ENCODE data around the gene DNAH1. TPM values are rescaled to one million over a fixed set of nuclear protein-coding genes. Genes with fewer than 3 reads are reported as not detected.

DNAH1 gene
- total RNA-seq, 2 experiments from 2014 or later: 9.4 TPM

GRCh38 chr3:52291508-52292181 is 24.5 kb upstream of the DNAH1 start:
- H3K4me3 Mint-ChIP-seq: no peak overlapping the region
- no peaks in the 10 kb centered on the region for H3K9me3 Mint-ChIP-seq
- peaks cover 24% of the 10 kb centered on the region for H3K4me1 Mint-ChIP-seq (ENCODE audit: low read depth)
- H3K27ac Mint-ChIP-seq: no peak overlapping the region
- intact Hi-C loops (cut with micrococcal nuclease): loop anchor here (1.0 kb wide), 1 partner anchor 48 kb away; no protein-coding TSS in a partner anchor
- H3K36me3 Mint-ChIP-seq (ENCODE audit: low read depth): peaks cover 9% of the 10 kb centered on the region
- CTCF ChIA-PET: interaction anchor here (0.7 to 4.9 kb wide), 6 partner anchors 10 to 62 kb away, joined by 3 to 62 read pairs (median 3); no protein-coding TSS in a partner anchor
- DNase-seq: peak; percentile 51
- no peaks in the 10 kb centered on the region for H3K27me3 Mint-ChIP-seq (ENCODE audit: low read depth)

DNA sequence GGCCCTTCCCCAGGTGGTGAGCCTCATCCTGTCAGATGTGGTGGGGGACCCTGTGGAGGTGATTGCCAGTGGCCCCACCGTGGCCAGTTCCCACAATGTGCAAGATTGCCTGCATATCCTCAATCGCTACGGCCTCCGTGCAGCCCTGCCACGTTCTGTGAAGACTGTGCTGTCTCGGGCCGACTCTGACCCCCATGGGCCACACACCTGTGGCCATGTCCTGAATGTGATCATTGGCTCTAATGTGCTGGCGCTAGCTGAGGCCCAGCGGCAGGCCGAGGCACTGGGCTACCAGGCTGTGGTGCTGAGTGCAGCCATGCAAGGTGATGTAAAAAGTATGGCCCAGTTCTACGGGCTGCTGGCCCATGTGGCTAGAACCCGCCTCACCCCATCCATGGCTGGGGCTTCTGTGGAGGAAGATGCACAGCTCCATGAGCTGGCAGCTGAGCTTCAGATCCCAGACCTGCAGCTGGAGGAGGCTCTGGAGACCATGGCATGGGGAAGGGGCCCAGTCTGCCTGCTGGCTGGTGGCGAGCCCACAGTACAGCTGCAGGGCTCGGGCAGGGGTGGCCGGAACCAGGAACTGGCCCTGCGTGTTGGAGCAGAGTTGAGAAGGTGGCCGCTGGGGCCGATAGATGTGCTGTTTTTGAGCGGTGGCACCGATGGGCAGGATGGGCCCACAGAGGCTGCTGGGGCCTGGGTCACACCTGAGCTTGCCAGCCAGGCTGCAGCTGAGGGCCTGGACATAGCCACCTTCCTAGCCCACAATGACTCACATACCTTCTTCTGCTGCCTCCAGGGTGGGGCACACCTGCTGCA is 23.7 kb upstream of the DNAH1 start:
- Mint-ChIP-seq H3K9me3 (no peaks in the 10 kb centered on the region), H3K27ac (no peak overlapping the region), H3K4me1 (ENCODE audit: low read depth) (peaks cover 19% of the 10 kb centered on the region), H3K27me3 (ENCODE audit: low read depth) (no peaks in the 10 kb centered on the region), H3K36me3 (ENCODE audit: low read depth) (peaks cover 5% of the 10 kb centered on the region), H3K4me3 (no peak overlapping the region)
- CTCF ChIA-PET: interaction anchor here (1.0 to 4.9 kb wide), 3 partner anchors 11 to 60 kb away, joined by 3 to 62 read pairs (median 4); no protein-coding TSS in a partner anchor
- no peak for DNase-seq
- intact Hi-C loops (cut with micrococcal nuclease): no loop called here

- peaks cover 5% of the 10 kb centered on the region for H3K36me3 Mint-ChIP-seq (ENCODE audit: low read depth)
- no peak overlapping the region for H3K27ac Mint-ChIP-seq
- H3K27me3 Mint-ChIP-seq (ENCODE audit: low read depth): no peaks in the 10 kb centered on the region
- intact Hi-C loops (cut with micrococcal nuclease): no loop called here
- no peaks in the 10 kb centered on the region for H3K9me3 Mint-ChIP-seq
- H3K4me1 Mint-ChIP-seq (ENCODE audit: low read depth): peaks cover 16% of the 10 kb centered on the region
- CTCF ChIA-PET: interaction anchor here (1.9 kb wide), 1 partner anchor 45 kb away, joined by 8 read pairs; no protein-coding TSS in a partner anchor
- DNase-seq: no peak
- H3K4me3 Mint-ChIP-seq: no peak overlapping the region
These were observed 22.4 kb upstream of the DNAH1 start for GRCh38 chr3:52293491-52294319.

DNA sequence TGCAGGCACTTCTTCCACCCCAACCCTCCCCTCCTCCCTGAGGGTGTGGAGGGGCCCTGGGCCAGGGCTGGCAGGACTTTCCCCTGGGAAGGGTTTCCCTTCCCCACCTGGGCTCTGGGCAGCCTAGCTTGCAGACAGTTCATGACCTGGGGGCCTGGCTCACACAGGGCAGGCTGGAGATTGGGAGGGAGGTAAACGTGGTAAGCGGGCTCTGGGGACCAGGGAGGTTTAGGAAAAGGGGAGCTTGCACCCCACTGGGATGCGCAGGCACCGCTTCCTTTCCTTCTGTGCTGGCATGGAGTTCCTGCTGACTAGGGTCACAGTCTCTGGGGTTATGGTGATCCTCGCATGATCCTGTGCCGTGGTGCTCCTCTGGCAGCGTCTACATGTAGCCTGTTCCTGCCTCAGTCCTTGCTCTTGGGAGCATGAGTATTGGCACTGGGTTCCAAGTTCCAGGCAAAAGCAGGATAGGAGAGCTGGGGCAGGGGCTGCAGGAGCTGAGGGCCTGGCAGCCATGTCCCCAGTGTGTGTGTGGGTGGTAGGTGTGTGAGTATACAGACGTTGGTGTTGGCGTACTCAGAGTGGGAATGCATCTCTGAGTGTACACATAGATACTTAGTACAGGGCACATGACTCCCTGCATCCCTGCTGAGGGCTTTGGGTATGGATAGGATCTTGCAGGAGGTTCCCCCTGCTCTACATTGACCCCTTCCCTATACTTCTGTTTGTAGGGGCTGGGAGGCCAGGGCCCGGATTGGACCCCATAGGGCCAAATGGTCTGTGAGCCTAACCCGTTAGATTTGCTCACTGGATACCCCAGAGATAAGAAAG is 21.6 kb upstream of the DNAH1 start:
- H3K9me3 Mint-ChIP-seq: no peaks in the 10 kb centered on the region
- no peak overlapping the region for H3K27ac Mint-ChIP-seq
- intact Hi-C loops (cut with micrococcal nuclease): no loop called here
- H3K27me3 Mint-ChIP-seq (ENCODE audit: low read depth): no peaks in the 10 kb centered on the region
- peaks cover 13% of the 10 kb centered on the region for H3K4me1 Mint-ChIP-seq (ENCODE audit: low read depth)
- no peak for DNase-seq
- peaks cover 5% of the 10 kb centered on the region for H3K36me3 Mint-ChIP-seq (ENCODE audit: low read depth)
- no peak overlapping the region for H3K4me3 Mint-ChIP-seq
- CTCF ChIA-PET: interaction anchor here (1.4 to 1.9 kb wide), 2 partner anchors 13 to 44 kb away, joined by 3 to 8 read pairs; no protein-coding TSS in a partner anchor

DNA sequence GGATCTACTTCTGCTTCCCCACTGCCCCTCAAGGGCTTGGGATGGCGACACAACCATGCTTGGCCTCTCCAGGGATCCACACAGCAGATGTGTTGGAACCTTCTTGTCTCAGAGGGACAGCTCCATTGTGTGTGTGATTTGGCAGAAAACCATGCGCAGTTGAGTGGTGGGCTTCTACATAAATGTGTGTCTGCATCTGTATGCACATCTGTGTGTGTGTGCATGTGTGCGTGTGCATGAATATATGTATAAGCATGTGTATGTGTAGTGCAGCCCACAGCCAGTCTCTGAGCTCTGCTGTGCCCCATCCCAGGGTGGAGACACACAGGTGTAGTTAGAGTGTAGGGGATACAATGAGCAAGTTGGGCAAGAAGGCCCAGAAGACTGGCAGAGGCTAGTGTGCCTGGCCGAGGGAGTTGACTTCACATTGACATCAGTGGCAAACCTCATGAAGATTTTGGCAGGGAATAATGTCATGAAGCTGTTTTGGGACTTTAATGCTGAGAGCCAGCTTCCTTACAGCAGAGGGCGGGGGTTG is 20.4 kb upstream of the DNAH1 start:
- no peak for DNase-seq
- Mint-ChIP-seq H3K4me3 (no peak overlapping the region), H3K4me1 (ENCODE audit: low read depth) (peaks cover 15% of the 10 kb centered on the region), H3K9me3 (no peaks in the 10 kb centered on the region), H3K27me3 (ENCODE audit: low read depth) (no peaks in the 10 kb centered on the region), H3K36me3 (ENCODE audit: low read depth) (peaks cover 5% of the 10 kb centered on the region), H3K27ac (no peak overlapping the region)
- CTCF ChIA-PET: interaction anchor here (1.4 to 3.5 kb wide), 2 partner anchors 12 to 44 kb away, joined by 3 to 25 read pairs; no protein-coding TSS in a partner anchor
- intact Hi-C loops (cut with micrococcal nuclease): no loop called here

GRCh38 chr3:52297242-52298148 is 18.6 kb upstream of the DNAH1 start:
- Mint-ChIP-seq H3K4me1 (ENCODE audit: low read depth) (peaks cover 10% of the 10 kb centered on the region), H3K9me3 (no peaks in the 10 kb centered on the region), H3K36me3 (ENCODE audit: low read depth) (no peaks in the 10 kb centered on the region), H3K27me3 (ENCODE audit: low read depth) (no peaks in the 10 kb centered on the region), H3K27ac (no peak overlapping the region), H3K4me3 (no peak overlapping the region)
- DNase-seq: no peak
- CTCF ChIA-PET: interaction anchor here (0.7 to 3.5 kb wide), 4 partner anchors 40 to 131 kb away, joined by 3 to 25 read pairs (median 4); no protein-coding TSS in a partner anchor
- intact Hi-C loops (cut with micrococcal nuclease): no loop called here

DNA sequence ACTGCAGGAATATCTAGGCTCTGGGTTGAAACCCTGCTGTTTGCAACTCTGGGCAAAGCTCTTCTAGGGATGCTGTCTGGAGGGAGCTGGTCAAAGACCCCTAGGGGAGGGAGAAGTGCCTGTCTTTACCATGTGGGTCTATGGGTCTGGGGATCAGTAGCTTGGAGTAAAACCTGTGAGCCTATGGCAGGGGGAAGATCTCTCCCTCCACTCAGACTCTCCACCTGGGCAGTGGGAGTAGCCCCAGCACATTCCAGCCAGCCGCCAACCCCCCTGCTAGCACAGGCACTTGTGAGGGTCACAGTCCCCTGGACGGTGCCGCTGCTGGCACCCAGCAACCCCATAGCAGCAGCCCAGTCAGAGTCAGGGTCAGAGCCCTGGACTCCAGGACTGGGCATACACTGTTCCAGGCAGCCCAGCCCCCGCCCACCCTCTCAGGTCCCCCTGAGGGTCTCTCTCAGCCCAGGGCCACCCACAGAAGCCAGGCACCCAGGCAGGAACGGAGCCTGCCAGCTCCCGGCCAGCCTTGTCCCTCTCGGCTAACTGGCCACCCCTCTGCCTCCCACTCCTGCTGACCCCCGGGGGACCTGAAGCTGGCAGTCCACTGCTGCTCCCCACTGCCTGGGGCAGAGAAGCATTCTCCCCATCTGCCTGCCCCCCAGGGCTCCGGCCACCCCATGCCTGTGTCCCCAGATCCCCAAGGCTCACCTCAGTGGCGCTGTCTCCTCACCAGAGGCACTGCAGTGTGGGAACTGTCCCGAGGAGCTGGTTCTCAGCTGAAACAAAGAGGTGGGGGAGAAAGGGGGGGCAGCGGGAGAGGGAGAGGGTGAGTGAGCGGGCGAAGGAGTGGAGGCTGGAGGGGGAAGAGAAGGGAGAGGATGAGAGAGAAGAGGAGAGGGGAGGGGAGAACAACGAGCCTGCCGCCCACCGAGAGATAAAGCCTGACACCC is 17.7 kb upstream of the DNAH1 start:
- DNase-seq: no peak
- CTCF ChIA-PET: interaction anchor here (1.0 to 3.5 kb wide), 3 partner anchors 16 to 41 kb away, joined by 4 to 25 read pairs (median 4); no protein-coding TSS in a partner anchor
- no peaks in the 10 kb centered on the region for H3K27me3 Mint-ChIP-seq (ENCODE audit: low read depth)
- intact Hi-C loops (cut with micrococcal nuclease): no loop called here
- no peak overlapping the region for H3K27ac Mint-ChIP-seq
- H3K4me3 Mint-ChIP-seq: no peak overlapping the region
- no peaks in the 10 kb centered on the region for H3K9me3 Mint-ChIP-seq
- H3K36me3 Mint-ChIP-seq (ENCODE audit: low read depth): no peaks in the 10 kb centered on the region
- peaks cover 10% of the 10 kb centered on the region for H3K4me1 Mint-ChIP-seq (ENCODE audit: low read depth)

DNA sequence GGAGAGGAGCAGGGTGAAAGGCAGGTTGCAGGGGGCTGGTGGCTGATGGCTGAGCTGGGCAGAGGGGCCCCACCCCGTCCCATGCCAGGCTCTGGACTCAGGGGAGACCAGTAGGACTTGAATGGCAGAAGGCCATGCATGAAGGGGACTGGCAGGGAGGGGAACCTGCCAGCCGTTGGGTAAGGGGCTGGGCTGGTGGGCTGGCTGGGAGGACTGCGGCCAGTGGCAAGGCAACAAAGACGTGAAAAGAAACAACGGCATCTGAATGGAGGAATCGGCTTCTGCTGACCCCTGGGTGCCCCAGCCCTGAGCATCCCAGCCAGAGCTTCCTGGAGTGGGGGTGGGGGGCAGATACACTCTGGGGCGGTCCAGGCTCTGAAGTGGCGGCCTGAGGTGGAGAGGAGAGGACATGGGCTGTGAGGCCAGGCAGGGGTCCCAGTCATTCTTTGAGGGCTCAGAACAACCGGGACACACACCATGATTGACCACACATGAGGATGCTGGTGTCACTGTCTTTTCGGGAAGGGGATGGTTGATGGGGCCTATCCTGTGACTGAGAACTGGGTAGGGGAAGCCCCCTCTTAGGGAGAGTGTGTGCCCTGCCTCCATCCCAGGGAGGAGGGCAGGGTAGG is 16.8 kb upstream of the DNAH1 start:
- no peaks in the 10 kb centered on the region for H3K9me3 Mint-ChIP-seq
- no peak overlapping the region for H3K27ac Mint-ChIP-seq
- H3K36me3 Mint-ChIP-seq (ENCODE audit: low read depth): no peaks in the 10 kb centered on the region
- no peaks in the 10 kb centered on the region for H3K27me3 Mint-ChIP-seq (ENCODE audit: low read depth)
- DNase-seq: no peak
- H3K4me1 Mint-ChIP-seq (ENCODE audit: low read depth): peaks cover 10% of the 10 kb centered on the region
- no peak overlapping the region for H3K4me3 Mint-ChIP-seq
- intact Hi-C loops (cut with micrococcal nuclease): no loop called here
- CTCF ChIA-PET: interaction anchor here (2.4 kb wide), 1 partner anchor 67 kb away, joined by 5 read pairs; no protein-coding TSS in a partner anchor

DNA sequence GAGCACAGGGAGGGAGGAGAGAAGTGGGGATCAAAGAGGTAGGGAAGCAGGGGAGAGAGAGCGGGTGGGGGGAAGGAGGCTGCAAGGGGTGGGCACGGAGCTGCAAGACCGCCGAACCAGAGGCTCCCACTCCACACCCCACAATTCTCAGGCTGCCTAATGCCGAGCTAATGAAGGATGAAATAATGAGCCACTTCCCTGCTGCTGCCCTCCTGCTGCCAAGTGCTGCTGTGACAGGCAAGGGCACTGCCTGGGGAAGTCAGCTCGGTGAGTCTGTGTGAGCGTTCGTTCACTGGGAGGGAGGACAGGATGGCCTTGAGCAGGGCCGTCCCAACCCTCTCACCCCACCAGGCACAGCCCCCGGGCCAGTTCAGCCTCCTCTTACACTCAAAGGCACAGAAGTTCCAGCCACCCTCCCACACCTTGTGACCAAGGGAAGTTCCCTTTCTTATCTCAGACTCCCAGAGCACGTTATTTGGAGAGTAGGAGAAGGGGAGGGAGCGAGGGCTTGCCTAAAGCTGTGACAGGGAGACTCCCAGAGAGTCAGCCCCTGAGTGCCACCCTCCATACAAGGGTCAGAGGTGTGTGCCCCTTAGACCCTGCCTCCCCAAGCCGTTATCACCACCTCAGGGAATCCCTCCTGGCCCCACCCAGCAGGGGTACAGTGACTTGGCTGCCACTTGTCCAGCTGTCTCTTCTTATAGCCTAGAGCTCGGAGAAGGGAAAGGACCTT is 16.1 kb upstream of the DNAH1 start:
- Mint-ChIP-seq H3K36me3 (ENCODE audit: low read depth) (no peaks in the 10 kb centered on the region), H3K4me3 (no peak overlapping the region), H3K4me1 (ENCODE audit: low read depth) (peaks cover 10% of the 10 kb centered on the region), H3K27me3 (ENCODE audit: low read depth) (no peaks in the 10 kb centered on the region), H3K9me3 (no peaks in the 10 kb centered on the region), H3K27ac (no peak overlapping the region)
- intact Hi-C loops (cut with micrococcal nuclease): no loop called here
- CTCF ChIA-PET: interaction anchor here (0.6 to 2.7 kb wide), 6 partner anchors 17 to 99 kb away, joined by 3 to 11 read pairs (median 4); no protein-coding TSS in a partner anchor
- DNase-seq: peak; percentile 24

Data from activated naive CD4-positive, alpha-beta T cell treated with anti-CD3 and anti-CD28 coated beads for 36 hours (primary cell).